ENCODE measurements around the gene CEACAM1.
A peak's percentile ranks its signal among the peaks of the same experiment; 100 is the strongest.

GRCh38 chr19:42529248-42529764 lies 1.0 kb upstream of the CEACAM1 start:
- TF ChIP-seq CTCF (IDR thresholded peaks at IDR 0.05) = peak; percentile 92 to 97 (median 94)
- TF ChIP-seq POLR2A (IDR thresholded peaks at IDR 0.05) = no peak

Measured in right lobe of liver (tissue), 4 donors.